ENCODE results near the gene GPC1. TPM values are rescaled to one million over a fixed set of nuclear protein-coding genes. Genes with fewer than 3 reads are reported as not detected.

Gene GPC1
- total RNA-seq, 1 donor from 2014 or later: 14.2 TPM

GRCh38 chr2:240482141-240482540 is 46.7 kb downstream of the GPC1 start:
- no peak overlapping the region for H3K4me3 ChIP-seq
- no peak for TF ChIP-seq EZH2 (IDR thresholded peaks at IDR 0.05)
- TF ChIP-seq EZH2phosphoT487 (IDR thresholded peaks at IDR 0.05): no peak
- no peak for TF ChIP-seq CTCF (IDR thresholded peaks at IDR 0.05)
- peaks cover 5% of the 10 kb centered on the region for H3K4me1 Mint-ChIP-seq

GRCh38 chr2:240491483-240491882 is 56.0 kb downstream of the GPC1 start:
- no peaks in the 10 kb centered on the region for H3K79me2 ChIP-seq (ENCODE audit: low read depth)
- no peaks in the 10 kb centered on the region for H3K27me3 ChIP-seq
- Mint-ChIP-seq H3K4me3 (no peak overlapping the region), H3K4me1 (no peaks in the 10 kb centered on the region), H3K27me3 (ENCODE audit: insufficient read depth, low read depth) (no peaks in the 10 kb centered on the region), H3K36me3 (peaks cover 17% of the 10 kb centered on the region), H3K9me3 (peaks cover 39% of the 10 kb centered on the region), H3K27ac (no peak overlapping the region)
- H3K4me3 ChIP-seq: no peak overlapping the region
- no peak overlapping the region for H3K4me2 ChIP-seq
- DNase-seq (ENCODE audit: low spot score): no peak
- H3K4me1 ChIP-seq: no peaks in the 10 kb centered on the region
- no peaks in the 10 kb centered on the region for H3F3A ChIP-seq (ENCODE audit: low read depth)
- no peaks in the 10 kb centered on the region for H4K20me1 ChIP-seq (ENCODE audit: low read depth)
- no peak overlapping the region for H3K9ac ChIP-seq
- H2AFZ ChIP-seq (replicated peaks): no peak overlapping the region
- H3K9me3 ChIP-seq (ENCODE audit: low read depth): peaks cover 12% of the 10 kb centered on the region
- no peak overlapping the region for H3K27ac ChIP-seq
- no peaks in the 10 kb centered on the region for H3K36me3 ChIP-seq
- TF ChIP-seq EZH2 (IDR thresholded peaks at IDR 0.05) (no peak), EZH2phosphoT487 (IDR thresholded peaks at IDR 0.05) (no peak), CTCF (IDR thresholded peaks at IDR 0.05) (no peak)

More at GRCh38 chr2:240482141-240482540, 46.7 kb downstream of the GPC1 start:
- no peak overlapping the region for H3K4me3 Mint-ChIP-seq
- H4K20me1 ChIP-seq (ENCODE audit: low read depth): no peaks in the 10 kb centered on the region
- H3K27me3 ChIP-seq: no peaks in the 10 kb centered on the region
- no peak overlapping the region for H3K4me2 ChIP-seq
- no peaks in the 10 kb centered on the region for H3K9me3 ChIP-seq (ENCODE audit: low read depth)
- no peaks in the 10 kb centered on the region for H3K79me2 ChIP-seq (ENCODE audit: low read depth)
- H3K27me3 Mint-ChIP-seq (ENCODE audit: insufficient read depth, low read depth): no peaks in the 10 kb centered on the region
- H3K27ac Mint-ChIP-seq: no peak overlapping the region
- no peak overlapping the region for H3K27ac ChIP-seq
- H3K9me3 Mint-ChIP-seq: peaks cover 3% of the 10 kb centered on the region
- no peaks in the 10 kb centered on the region for H3K4me1 ChIP-seq
- no peaks in the 10 kb centered on the region for H3K36me3 Mint-ChIP-seq
- no peaks in the 10 kb centered on the region for H3K36me3 ChIP-seq
- H3F3A ChIP-seq (ENCODE audit: low read depth): no peaks in the 10 kb centered on the region
- H3K9ac ChIP-seq: no peak overlapping the region
- DNase-seq (ENCODE audit: low spot score): no peak
- H2AFZ ChIP-seq (replicated peaks): no peak overlapping the region

- H3F3A ChIP-seq (ENCODE audit: low read depth): no peaks in the 10 kb centered on the region
- Mint-ChIP-seq H3K4me1 (no peaks in the 10 kb centered on the region), H3K27ac (no peak overlapping the region), H3K9me3 (peaks cover 25% of the 10 kb centered on the region), H3K36me3 (peaks cover 17% of the 10 kb centered on the region), H3K27me3 (ENCODE audit: insufficient read depth, low read depth) (no peaks in the 10 kb centered on the region), H3K4me3 (no peak overlapping the region)
- H4K20me1 ChIP-seq (ENCODE audit: low read depth): no peaks in the 10 kb centered on the region
- TF ChIP-seq EZH2phosphoT487 (IDR thresholded peaks at IDR 0.05) (no peak), EZH2 (IDR thresholded peaks at IDR 0.05) (no peak), CTCF (IDR thresholded peaks at IDR 0.05) (no peak)
- H3K4me2 ChIP-seq: no peak overlapping the region
- DNase-seq (ENCODE audit: low spot score): no peak
- no peak overlapping the region for H3K27ac ChIP-seq
- no peaks in the 10 kb centered on the region for H3K4me1 ChIP-seq
- no peaks in the 10 kb centered on the region for H3K79me2 ChIP-seq (ENCODE audit: low read depth)
- H3K27me3 ChIP-seq: no peaks in the 10 kb centered on the region
- H3K9me3 ChIP-seq (ENCODE audit: low read depth): peaks cover 12% of the 10 kb centered on the region
- H3K4me3 ChIP-seq: no peak overlapping the region
- no peak overlapping the region for H2AFZ ChIP-seq (replicated peaks)
- no peaks in the 10 kb centered on the region for H3K36me3 ChIP-seq
- no peak overlapping the region for H3K9ac ChIP-seq
Observed at GRCh38 chr2:240494194-240494793, 58.8 kb downstream of the GPC1 start.

All from neural progenitor cell (in vitro differentiated cells).